Left ventricle myocardium inferior (tissue), 1 donor: ENCODE results near the gene SPRR2G. TPM values are rescaled to one million over a fixed set of nuclear protein-coding genes. Genes with fewer than 3 reads are reported as not detected.
"Not testable (repeated sequence)": the region's sequence is repeated elsewhere in the genome, so short reads cannot be mapped to it uniquely, and the experiment has no call there.

Experiments
- DNase-seq: peaks from one replicate; pipeline ENCODE4 v3.0.0-alpha.2; 2020
- H3K27ac ChIP-seq: fragments of 200-600 bp; replicated peaks from 2 replicates; pipeline ENCODE4 v1.8.0; 2021
- H3K27me3 ChIP-seq: fragments of 200-600 bp; 2 replicates; pipeline ENCODE4 v1.8.0; 2021; ENCODE audit warnings: low read depth
- H3K36me3 ChIP-seq: fragments of 200-600 bp; 2 replicates; pipeline ENCODE4 v1.8.0; 2021
- H3K4me1 ChIP-seq: fragments of 200-600 bp; 2 replicates; pipeline ENCODE4 v1.8.0; 2021
- H3K4me3 ChIP-seq: fragments of 200-600 bp; 2 replicates; pipeline ENCODE4 v1.8.0; 2021; ENCODE audit warnings: mild to moderate bottlenecking, moderate library complexity
- H3K9me3 ChIP-seq: fragments of 200-600 bp; replicated peaks from 2 replicates; pipeline ENCODE4 v1.8.0; 2021
- intact Hi-C: fragments of 100-400 bp; cut with micrococcal nuclease; formaldehyde crosslinking; loops from one replicate; pipeline ENCODE4 v1.11.0; 2022
- total RNA-seq: library from RNA; stranded (reverse); fragmentation: NEBNext Ultra II Directional; extraction: Animal tissue kit (Norgen Biotek cat#: 25700); gene quantifications from one replicate; pipeline ENCODE4 v1.2.1, GENCODE V29; 2021
- TF ChIP-seq, protein P1 (sequence below): fragments of 200-600 bp; IDR thresholded peaks from 2 replicates; pipeline ENCODE4 v1.8.0; 2021; ENCODE audit warnings: antibody characterized with exemption, mild to moderate bottlenecking, borderline replicate concordance
- donor health status: DM: no; HTN: yes; CAD: no; lungs with severe emphysema.

Gene SPRR2G
- total RNA-seq, 1 donor from 2014 or later: not detected

DNA sequence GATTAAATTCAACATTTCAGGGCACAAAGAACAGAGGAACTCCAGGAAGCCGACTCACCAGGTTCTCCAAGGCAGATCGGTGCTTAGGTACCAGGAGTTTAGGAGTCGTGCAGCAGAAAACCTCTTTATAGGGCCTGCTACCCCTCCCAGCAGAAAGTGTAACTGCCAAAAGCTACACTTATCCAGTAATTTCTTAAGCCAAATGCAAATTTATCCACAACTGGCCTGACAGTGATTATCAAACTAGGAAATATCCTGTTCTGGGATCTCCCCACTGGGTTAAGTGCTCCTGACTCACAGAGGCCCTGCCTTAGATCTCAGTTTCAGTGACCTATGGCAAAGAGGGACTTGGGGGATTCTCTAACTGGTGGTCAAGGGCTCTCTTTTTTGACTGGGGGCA, 37.3 kb downstream of the SPRR2G start, which contains the start of gene SPRR2F:
Gene SPRR2F, minus strand, starts transcription at position 101 of the 400 bp plus-strand sequence. CDS start 783 bp downstream, outside the sequence.
- H3K27ac ChIP-seq: no peak within 1 kb of the TSS
- no peaks in the 10 kb centered on the region for H3K27me3 ChIP-seq
- TF ChIP-seq, protein P1, sequence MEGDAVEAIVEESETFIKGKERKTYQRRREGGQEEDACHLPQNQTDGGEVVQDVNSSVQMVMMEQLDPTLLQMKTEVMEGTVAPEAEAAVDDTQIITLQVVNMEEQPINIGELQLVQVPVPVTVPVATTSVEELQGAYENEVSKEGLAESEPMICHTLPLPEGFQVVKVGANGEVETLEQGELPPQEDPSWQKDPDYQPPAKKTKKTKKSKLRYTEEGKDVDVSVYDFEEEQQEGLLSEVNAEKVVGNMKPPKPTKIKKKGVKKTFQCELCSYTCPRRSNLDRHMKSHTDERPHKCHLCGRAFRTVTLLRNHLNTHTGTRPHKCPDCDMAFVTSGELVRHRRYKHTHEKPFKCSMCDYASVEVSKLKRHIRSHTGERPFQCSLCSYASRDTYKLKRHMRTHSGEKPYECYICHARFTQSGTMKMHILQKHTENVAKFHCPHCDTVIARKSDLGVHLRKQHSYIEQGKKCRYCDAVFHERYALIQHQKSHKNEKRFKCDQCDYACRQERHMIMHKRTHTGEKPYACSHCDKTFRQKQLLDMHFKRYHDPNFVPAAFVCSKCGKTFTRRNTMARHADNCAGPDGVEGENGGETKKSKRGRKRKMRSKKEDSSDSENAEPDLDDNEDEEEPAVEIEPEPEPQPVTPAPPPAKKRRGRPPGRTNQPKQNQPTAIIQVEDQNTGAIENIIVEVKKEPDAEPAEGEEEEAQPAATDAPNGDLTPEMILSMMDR: no peak
- no peaks in the 10 kb centered on the region for H3K4me1 ChIP-seq
- H3K36me3 ChIP-seq: no peaks in the 10 kb centered on the region
- H3K4me3 ChIP-seq: no peak within 1 kb of the TSS
- peaks cover 5% of the 10 kb centered on the region for H3K9me3 ChIP-seq
- no peak for DNase-seq
- intact Hi-C loops: no loop called here

DNA sequence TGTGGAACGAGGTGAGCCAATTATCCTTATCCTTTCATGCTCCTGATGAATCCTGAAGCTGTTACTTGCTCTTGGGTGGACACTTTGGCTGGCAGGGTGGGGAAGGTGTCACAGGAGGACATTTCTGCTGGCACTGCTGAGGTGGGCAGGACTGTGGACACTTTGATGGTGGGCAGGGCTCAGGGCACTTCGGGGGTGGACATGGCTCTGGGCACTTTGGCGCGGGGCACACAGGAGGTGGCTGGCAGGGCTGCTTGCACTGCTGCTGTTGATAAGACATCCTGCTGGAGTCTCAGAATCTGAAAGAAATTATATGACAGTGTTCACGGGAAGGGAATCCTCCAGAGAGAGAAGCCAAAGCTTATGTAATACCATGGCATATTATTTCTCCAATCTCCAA, 38.2 kb downstream of the SPRR2G start:
- H3K27ac ChIP-seq, H3K36me3 ChIP-seq, H3K4me3 ChIP-seq, H3K4me1 ChIP-seq, H3K27me3 ChIP-seq, intact Hi-C loops, DNase-seq: not testable (repeated sequence)
- peaks cover 13% of the 10 kb centered on the region for H3K9me3 ChIP-seq

DNA sequence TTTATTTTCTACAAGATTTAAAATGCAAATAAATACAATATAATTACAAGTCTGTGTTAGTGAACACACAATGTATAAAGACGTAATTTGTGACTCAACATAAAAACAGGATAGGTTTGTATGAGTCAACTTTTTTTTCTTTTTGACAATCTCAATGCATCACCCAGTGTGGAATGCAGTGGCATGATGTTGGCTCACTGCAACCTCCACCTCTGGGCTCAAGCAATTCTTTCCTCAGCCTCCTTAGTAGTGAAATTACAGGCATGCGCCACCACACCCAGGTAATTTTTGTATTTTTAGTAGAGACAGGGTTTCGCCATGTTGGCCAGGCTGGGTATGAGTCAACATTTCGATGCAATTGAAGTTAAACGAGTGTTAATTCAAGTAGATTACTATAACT, 50.4 kb downstream of the SPRR2G start:
- Histone ChIP-seq H3K27ac (no peak overlapping the region), H3K4me1 (no peaks in the 10 kb centered on the region), H3K4me3 (no peak overlapping the region), H3K36me3 (no peaks in the 10 kb centered on the region), H3K27me3 (no peaks in the 10 kb centered on the region), H3K9me3 (peaks cover 8% of the 10 kb centered on the region)
- TF ChIP-seq, protein P1: no peak
- intact Hi-C loops: no loop called here
- no peak for DNase-seq

Other genes starting within 250 kb of the SPRR2G start
- gene IVL, start 242.3 kb downstream of the SPRR2G start, total RNA-seq: not detected
- not detected for gene SPRR5, start 203.7 kb downstream of the SPRR2G start, total RNA-seq
- gene SPRR4, start 180.2 kb downstream of the SPRR2G start, total RNA-seq: not detected
- not detected for gene SPRR1A, start 166.8 kb downstream of the SPRR2G start, total RNA-seq
- not detected for gene SPRR3, start 149.1 kb downstream of the SPRR2G start, total RNA-seq
- not detected for gene SPRR1B, start 119.7 kb downstream of the SPRR2G start, total RNA-seq
- not detected for gene SPRR2D, start 109.8 kb downstream of the SPRR2G start, total RNA-seq
- not detected for gene SPRR2A, start 93.4 kb downstream of the SPRR2G start, total RNA-seq
- gene SPRR2B, start 79.3 kb downstream of the SPRR2G start, total RNA-seq: not detected
- gene SPRR2E, start 56.4 kb downstream of the SPRR2G start, total RNA-seq: not detected
- not detected for gene SPRR2F, start 37.4 kb downstream of the SPRR2G start, total RNA-seq
- gene LELP1, start 52.5 kb upstream of the SPRR2G start, total RNA-seq: not detected
- not detected for gene PRR9, start 66.7 kb upstream of the SPRR2G start, total RNA-seq
- not detected for gene LORICRIN, start 108.8 kb upstream of the SPRR2G start, total RNA-seq
- not detected for gene PGLYRP3, start 162.1 kb upstream of the SPRR2G start, total RNA-seq
- not detected for gene PGLYRP4, start 198.0 kb upstream of the SPRR2G start, total RNA-seq
- gene S100A9, start 207.0 kb upstream of the SPRR2G start, total RNA-seq: 62.2 TPM
- gene S100A12, start 224.7 kb upstream of the SPRR2G start, total RNA-seq: 2.3 TPM
- 26.6 TPM for gene S100A8, start 240.2 kb upstream of the SPRR2G start, total RNA-seq